NCI-H1694 (cell line): ENCODE measurements around the gene EXOC1L.

Experiments
- DNase-seq: peaks from one replicate; lab custom pipeline; 2025; lab: John Stamatoyannopoulos, UW

Gene EXOC1L, protein sequence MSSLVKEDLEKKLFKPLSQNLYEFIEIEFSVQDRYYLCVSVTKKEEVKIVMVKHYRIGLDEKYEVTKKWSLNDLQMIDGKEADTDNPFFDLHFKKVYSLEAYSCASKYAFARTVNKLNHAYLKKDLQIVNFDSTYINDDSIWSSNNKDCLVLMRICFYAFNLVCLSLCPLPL

DNA sequence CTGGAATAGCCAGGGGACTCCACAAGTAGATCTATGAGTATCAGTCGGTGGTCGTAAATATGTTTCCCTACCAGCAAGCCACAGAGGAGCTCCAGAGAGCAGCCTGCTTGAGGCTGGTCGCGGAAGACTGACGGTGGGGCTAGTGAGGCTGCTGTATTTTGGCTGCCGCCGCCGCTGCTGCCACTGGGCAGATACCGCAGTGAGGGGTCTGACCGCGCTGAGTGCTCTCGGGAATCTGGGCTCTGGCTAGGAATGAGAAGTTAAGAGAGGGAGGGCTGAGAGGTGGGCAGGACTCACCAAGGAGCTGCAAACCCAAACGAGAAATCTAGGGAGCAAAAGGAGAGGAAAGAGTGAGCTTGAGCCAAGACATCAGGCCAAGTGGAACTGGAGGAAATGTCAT lies at the start of gene EXOC1L:
TSS of gene EXOC1L (plus strand) at position 157 of the 400 bp plus-strand sequence. CDS start at position 394, 237 bp downstream.
- no peak for DNase-seq

DNA sequence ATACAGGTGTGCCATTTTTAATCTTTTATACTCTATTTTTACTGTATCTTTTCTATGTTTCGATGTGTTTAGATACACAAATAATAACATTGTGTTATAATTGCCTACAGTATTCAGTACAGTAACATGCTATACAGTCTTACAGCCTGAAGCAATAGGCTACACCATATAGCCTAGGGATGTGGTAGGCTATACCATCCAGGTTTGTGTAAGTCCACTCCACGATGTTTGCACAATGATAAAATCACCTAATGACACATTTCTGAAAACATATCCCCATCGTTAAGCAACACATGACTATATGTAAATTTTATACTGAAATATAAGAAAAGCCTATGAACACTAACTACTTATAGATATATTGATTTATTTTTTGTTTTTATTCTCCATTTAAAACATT lies 48.9 kb upstream of the EXOC1L start:
- DNase-seq = no peak

DNA sequence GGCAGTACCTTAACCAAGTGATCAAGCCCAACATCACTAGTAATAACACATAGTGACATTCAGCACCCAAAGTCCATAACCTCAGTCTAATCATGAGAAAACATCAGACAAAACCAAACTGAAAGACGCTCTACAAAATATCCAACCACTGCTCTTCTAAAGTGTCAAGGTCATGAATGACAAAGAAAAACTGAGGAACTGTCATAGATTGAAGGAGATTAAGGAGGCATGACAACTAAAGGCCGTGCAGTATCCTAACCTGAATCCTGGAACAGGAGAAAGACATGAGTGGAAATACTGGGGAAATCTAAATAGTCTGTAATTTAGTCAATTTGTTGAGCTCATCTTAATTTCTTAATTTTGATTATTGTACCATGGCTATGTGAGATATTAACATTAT lies 38.2 kb upstream of the EXOC1L start:
- DNase-seq = no peak

DNA sequence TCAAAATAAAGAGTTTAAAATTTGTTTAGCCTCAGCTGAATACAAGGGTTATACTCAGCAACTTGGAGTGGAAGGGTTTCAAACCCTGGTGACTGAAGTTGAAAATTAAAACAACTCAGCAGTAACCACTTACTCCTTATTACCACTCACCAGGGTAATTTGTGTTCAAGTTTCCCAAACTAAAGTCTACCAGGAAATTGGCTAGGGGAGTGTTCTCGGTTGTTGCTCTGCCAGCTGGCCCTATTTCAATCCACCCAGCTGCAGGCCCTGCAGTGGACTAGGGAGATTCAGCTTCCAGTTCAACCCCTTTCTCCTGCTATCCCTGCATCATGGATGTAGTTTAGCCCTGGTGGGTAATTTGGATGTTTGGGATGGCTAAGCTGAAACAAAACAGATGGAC lies 37.8 kb upstream of the EXOC1L start:
- no peak for DNase-seq

DNA sequence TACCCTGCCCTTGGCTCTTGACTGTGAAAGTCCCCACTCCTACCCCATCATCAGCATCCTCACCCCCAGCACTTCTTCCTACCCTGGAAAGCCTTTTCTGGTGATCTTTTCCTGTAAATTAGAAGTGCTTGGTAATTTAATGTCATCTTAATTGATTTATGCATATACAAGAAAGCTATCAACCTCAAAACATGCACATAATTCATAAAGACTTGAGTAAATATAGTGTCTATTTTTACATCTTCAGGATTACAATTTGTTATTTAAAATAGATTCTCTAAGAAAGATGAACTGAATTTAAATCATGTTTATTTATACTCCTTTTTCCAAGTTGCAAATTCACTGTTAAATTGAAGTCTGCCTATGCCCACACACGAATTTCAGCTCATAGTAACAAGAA lies 36.0 kb upstream of the EXOC1L start:
- DNase-seq = no peak

DNA sequence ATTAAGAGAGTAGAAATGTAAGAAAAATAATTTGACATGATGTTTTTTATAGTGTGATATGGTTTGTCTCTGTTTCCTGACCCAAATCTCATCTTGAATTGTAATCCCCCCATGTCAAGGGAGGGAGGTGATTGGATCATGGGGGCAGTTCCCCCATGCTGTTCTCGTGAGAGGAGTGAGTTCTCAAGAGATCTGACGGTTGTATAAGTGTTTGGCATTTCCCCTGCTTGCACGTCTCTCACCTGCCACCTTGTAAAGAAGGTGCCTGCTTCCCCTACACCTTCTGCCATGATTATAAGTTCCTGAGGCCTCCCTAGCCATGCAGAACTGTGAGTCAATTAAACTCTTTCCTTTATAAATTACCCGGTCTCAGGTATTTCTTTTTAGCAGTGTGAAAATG lies 34.8 kb upstream of the EXOC1L start:
- no peak for DNase-seq

DNA sequence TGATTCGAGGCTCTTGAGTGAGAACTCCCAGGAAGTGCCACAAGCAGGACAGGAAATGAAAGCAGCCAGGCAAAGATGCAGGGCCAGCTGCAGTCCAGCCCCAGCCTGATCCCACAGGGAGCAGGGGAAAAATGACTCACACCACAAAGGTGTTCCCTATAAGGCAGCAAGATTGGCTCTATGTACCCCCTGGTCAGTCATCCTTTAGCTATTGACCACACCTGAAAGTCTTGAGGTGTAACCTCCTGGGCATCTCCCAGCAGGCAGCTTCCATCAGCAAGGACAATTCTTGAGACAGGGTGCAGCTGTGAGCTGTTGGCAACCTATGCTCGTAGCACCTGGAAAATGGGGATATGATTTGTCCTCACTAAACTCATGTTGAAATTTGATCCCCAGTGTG lies 27.9 kb upstream of the EXOC1L start:
- no peak for DNase-seq

DNA sequence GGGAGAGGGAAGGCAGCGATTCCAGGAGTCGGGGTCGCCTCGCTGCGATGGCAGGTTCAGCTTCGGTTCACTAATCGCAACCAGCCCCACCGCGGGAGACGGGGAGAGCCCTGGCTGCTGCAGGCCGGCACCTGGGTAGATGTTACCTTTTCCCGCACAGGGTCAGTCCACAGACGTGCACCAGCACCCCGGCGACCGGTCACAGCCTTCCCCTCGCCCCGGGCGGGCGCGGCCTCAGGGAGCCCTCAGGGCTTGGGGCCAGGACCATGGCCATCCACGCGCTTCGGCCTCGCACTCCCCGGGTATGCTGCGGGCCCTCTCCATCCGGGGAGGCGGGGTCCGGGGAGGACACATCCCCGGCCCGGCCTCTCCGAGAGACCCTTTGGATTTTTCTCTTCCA lies 26.1 kb upstream of the EXOC1L start:
- DNase-seq = no peak

DNA sequence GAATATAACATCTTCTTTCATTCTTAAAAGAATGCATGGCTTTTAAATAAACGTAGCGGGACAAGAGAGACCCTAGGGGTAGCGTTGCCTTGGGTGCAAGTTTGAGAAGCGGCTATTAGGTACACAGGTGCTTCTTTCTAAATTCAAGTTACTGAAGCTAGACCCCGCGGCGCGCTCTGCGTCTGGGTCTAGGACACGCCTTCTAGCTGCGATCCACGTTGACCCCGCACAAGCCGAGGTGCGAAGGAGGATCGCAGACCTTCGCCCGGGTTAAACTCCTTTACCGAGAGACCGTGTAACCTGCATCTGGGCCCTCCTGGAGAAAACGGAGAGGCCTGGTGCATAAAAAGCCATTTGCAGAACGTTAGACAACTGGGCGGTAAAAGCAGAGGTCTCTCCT lies 25.5 kb upstream of the EXOC1L start:
- DNase-seq = no peak

DNA sequence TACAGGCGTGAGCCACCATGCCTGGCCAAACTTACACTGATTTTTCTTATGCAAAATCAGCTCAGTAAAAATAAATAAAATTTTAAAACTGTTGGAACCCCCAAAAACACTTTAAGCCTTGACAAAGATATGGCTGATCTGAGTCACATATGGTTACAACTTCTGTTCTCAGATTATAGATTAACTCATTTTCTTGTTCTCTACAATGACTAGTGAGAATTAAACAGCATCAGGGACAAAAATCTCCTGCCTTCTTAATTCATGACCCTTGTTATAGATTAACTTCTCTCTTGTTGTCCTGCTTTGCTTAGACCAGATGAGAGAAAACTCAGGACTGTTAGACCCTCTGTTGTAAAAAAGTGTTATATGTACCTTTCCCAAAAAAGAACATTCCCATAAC lies 24.2 kb upstream of the EXOC1L start:
- DNase-seq = no peak

DNA sequence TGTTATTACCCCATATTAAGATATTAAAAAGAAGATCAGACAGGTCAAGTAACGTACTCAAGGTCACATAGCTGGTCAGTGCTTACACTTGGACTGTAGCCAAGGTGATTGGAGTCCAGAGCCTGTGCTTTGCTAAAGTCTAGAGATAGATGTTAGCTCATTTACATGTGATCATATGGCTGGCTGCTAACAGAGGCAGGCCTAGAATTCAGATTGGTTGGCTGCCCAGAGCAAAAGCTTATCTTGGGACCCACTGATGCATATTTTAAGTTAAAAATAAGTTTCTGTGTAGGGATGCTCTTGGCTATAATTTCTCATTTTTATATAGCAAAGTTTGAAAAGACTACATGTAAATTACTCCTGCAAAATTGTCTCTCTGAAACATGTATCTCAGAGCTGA lies 18.1 kb upstream of the EXOC1L start:
- DNase-seq = no peak

DNA sequence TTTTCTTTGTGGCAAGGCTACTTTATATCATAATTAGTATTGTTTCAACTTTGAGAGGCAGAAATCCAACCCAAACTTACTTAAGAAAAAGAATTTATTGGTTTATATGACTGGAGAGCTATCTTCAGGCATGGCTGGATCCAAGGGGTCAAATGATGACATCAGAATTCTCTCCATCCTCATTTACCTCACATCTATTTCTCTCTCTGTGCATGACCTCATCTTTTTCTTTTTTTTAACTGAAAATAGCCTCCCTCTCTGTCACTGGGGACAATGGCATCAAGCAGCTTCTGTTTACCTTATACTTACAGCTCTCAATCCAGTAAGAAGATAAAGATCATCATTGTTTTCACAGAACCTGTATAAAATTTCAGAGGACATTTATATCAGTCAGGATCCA lies 12.0 kb upstream of the EXOC1L start:
- DNase-seq = no peak

DNA sequence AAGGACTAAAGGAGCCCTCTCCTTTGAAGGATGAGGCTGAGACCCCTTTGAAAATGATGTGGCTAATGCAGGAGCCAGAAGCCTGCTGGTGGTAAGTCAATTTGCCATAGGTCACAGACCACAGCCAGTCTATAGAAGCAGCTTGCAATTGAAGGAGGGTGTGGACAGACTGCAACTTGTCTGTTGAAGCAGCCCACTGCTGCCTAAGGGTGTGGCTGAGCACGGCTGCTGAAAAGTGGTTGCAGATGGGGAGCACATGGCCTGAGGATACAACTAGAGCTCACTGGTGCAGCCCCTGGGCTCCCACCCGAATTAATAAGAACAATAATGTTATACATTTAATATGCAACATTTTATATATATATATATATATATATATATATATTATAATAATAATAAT lies 11.4 kb upstream of the EXOC1L start:
- DNase-seq = no peak

DNA sequence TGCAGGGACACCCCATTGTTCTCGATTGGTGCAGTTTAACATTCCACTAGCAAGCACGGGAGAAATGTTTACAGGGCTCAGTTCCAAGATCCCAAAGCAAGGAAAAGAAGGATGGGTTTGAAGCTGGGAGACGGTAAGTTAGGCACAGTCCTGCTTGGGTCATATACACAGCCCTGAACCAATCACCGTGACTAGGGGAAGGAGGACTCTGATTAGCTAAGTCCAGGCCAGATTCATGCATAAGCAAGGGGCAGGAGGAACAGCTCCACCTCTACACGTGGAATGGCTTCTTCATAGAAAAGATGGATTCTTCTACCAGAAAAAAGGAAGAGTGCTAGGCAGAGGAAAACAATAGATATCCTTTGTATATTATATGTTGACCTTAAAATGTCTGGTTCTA lies 11.0 kb upstream of the EXOC1L start:
- no peak for DNase-seq

DNA sequence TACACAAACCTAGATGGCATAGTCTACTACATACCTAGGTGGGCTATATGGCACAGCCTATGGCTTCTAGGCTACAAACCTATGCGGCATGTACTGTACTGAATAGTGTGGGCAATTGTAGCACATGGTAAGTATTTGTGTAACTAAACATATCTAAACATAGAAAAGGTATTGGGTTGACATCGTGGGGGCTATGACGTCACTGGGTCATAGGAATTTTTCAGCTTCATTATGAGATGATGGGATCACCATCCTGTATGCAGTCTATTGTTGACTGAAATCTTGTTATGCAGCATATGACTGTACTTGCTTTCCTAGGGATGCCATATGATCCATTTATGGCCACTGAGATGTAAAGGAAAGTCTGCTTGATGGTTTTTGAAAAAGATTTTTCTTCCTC lies 1.9 kb upstream of the EXOC1L start:
- DNase-seq = no peak

DNA sequence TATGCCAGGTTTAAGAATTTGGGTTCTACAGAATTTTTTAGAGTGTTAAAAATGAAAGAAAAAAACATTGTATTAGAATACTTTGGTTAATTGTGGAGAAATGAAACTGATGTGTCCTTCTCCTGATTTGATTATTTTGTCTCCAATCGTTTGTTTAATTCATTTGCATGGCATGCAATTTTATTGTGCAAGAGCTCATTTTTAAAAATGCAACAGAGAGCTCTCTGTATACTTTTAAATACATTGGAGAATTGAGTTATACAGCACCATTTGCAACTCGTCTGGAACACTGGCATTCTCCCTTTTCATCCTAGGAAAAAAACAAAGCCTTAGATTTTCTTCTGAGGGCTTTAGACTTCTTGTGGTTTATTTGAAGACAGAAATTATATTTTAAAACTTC lies 689 bp downstream of the EXOC1L start:
- DNase-seq = no peak

DNA sequence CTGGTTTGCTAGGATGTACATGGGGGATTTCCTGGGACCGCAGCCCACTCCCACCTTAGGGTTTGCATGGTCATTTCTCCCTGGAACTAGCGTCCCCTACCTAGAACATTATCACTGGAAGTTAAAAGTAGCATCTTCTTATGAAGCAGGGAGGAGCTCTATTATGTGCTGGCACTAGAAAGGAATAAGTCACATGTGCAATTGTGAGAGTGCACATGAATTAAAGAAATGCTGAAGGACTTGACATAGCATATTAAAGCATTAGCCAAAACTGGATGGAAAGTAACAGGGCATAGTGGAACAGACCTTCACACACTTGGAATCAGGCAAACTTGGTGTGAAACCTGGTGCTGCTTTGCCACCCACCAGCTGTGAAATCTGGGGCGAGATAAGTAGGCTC lies 2.7 kb downstream of the EXOC1L start:
- DNase-seq = no peak

DNA sequence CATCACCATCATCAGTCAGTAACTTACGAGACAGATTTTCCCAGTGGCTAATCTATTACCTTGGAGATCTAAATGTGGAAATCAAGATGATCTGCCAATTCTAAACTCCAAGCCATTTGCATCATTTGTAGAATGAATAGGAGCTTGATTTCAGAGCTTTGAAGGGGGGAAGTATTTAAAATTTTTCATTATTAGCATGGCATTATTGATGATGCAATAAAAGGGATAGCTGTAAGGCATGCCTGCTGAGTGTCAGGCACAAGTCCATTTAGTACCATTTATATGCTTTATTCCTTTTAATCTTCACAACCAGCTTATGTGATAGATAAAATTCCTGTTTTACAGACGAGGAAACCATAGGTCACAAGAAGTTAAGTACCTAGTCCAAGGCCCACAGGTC lies 5.3 kb downstream of the EXOC1L start:
- DNase-seq = no peak

DNA sequence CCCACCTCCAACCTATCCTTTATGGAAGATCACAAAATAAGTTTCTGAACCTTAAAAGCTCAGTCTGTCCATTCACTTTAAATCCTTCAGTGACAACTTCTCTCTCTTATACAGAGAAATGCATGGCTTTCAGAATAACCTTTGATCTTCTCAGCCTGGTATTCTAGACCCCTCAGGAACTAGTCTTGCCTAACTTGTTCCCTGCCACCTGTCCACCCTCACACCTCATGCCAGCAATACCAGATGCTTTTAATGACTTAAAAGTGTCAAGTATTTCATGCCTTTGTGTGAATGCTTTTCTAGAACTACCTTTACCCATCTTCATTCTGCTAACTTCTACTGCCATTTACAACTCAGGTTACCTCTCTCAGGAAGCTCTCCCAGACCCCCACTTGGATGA lies 7.4 kb downstream of the EXOC1L start:
- DNase-seq = no peak

DNA sequence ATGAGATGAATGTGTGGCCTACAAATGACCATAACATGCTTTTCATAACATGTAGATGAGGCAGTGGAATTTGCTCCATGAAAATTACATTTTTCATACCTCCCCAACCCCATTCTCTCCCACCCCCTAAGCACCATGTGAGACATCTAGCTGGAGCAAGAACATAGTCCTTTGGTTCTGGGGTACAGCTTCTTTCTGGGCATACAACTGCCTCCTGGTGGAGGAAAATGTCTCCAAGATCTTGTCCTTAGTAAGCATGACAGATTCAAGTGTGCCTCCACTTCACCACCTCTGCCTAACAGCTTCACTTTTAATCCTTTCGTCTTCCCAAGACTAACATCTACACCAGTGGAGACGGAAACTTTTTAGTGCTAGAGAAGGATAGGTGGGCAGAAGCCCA lies 8.0 kb downstream of the EXOC1L start:
- no peak for DNase-seq

DNA sequence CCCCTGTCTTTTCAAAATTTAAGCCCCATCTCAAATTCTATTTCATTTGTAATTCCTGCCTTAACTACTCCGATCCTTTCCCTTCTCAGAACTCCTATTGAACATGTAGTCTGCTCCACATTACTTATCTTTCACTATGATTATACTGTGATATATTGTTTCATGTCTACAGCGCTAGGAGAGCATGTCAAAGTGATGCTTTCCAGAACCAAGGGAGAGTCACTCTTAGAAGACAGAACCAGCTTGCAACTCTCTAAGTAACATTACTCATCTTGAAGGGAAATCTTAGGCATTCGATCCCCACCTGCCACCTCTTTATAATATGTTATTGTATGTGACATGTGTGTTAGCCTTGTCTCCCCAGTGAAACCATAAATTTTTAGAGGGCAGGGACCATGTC lies 10.5 kb downstream of the EXOC1L start:
- no peak for DNase-seq

DNA sequence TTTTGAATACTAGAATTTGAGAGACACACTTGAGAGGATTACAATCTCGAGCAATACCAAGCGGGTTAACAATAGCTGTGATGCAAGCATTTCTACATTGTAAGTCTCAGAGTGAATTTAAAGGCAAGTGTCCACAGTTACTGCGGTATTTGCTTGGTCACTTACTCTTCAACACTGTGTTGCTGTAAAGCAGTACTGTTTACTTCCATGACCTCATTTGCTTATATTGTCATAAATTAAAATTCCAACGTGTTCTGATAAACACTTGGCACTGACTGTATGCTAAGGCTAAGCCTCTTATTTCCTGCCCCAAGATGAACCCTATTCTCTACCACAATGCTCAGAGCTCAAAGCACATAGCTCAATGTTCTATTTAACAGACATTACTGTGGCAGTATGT lies 11.1 kb downstream of the EXOC1L start:
- DNase-seq = no peak

DNA sequence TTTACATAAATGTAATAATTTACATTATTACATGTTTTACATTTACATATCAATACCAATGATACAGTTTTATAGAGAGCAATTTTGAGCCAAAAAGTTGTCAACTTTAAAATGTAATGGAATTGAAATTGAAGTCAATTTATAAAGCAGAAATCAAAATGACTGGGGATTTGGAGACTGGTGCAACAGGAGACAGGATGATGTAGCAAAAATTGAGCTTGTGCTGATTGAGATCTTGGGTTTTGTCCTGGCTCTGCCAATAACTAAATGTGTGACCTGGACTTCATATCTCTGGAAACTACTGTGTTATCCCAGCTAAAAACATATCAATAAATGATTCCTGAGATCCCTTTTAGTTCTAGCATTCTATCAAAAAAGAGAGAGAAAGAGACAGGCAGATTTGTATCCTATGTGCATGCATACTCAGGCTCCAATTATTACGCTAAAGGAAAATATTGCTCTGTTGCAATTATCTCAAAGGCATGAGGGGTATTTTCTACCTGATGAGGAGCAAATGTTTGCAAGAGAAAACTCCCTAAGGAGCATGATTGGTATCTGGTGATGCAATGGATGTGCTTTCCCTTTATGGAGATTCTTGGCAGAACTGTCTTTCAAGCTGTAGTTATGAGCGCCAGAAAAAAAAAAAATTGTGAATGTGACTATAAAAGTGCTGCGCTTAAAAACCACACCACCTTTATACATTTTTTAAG lies 14.7 kb downstream of the EXOC1L start:
- no peak for DNase-seq

DNA sequence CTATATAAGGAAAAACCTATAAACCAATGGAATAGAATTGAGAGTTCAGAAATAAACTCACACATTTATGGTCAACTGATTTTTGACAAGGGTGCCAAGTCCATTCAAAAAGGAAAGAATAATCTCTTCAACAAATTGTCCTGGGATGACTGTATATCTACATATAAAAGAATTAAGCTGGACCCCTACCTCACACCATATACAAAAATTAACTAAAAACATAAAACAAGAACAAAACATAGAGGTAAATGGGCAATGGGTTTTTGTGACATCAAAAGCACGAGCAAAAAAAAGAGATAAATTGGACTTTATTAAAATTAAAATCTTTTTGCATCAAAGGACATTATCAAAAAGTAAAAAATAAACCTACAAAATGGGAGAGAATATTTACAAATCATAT lies 18.3 kb downstream of the EXOC1L start:
- no peak for DNase-seq
